IPS DF 4.7 (cell line): ENCODE data around the gene TMEM45A.
A peak's percentile ranks its signal among the peaks of the same experiment; 100 is the strongest.
"Not testable (repeated sequence)": the region's sequence is repeated elsewhere in the genome, so short reads cannot be mapped to it uniquely, and the experiment has no call there.

ENCODE experiments used
- DNase-seq: peaks from one replicate; pipeline ENCODE4 v3.0.0-alpha.2; 2013; ENCODE audit warnings: low spot score; ENCODE audit errors: extremely low read depth

Gene TMEM45A

GRCh38 chr3:100570811-100571210 lies 78.4 kb downstream of the TMEM45A start:
- no peak for DNase-seq

DNA sequence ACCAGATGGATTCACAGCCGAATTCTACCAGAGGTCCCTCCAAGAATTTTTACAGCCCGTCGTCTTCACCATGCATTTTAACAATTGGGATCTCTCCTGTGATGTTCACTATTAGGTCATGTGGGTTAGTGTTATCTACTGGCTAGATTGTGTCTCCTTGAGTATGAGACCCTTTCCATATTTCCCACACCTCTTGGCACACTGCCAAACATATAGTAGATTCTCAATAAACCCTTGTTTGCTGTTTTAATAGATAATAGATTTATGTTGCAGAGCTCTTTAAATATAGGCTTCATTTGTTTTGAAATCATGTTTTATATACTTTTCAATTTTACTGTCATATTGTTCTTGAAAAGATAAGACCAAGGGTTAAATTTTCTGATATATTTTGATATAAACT lies 82.1 kb downstream of the TMEM45A start:
- no peak for DNase-seq

DNA sequence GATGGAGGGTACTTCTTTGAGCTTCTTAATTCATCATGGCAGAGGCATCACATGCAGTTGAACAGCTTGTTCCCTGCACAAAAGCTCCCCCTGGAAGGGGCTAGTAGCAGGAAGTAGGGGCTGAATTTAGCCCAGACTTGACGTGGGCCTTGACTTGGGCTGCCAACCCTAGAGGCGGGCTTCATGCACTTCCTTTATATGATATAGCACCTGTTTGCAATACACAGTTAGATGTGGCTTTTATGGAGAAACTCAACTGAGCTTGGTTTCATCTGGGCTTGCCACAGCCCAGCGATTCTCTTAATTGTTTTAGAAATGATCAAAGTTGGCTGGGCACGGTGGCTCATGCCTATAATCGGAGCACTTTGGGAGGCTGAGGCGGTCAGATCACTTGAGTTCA lies 83.3 kb downstream of the TMEM45A start:
- no peak for DNase-seq

DNA sequence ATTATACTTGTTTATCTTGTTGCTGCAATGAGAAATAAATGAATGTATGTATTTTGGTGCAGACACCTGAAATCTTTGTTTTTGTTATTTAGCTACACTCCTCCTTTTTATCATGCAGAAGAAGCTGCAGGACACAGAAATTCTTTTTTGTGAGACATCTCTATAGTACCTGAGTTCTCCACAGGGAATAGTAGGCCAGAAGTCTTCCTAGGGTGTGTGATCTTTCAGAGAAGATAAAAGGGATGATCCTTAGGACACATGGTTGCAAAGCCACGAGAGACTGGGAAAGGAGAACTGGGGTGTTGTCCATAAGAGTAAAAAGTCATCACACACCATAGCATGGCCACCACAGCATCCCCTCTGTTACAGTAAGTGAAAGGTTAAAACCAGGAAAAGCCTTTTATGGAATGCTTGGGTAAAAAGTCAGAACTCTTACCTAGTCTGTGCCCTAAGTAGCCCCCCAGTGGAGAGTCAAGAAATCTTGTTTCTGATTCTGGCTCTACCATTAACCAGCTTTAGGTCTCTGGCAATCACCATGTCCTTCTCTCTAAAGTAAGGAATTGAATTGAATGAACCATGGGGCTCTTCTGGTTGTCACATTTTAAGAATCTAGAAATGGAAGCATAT lies 85.1 kb downstream of the TMEM45A start:
- DNase-seq: no peak

DNA sequence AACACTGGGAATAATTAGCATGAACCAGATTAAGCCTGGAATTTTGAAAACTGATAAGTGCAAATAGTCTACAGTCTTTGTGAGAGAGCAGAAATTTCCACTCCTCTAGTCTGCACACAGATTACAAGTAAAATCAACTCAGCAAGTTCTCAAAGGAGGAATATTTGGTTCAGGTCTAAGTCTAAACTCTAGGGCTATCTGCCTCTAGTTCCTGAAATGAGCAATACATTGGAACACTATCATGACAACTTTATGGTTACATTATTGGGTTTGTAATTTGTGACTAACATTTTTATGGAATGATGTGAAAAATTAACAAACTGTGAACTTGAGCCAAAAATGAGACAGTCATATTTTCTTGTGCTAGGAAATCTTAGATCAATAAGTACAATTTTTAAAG lies 86.2 kb downstream of the TMEM45A start:
- no peak for DNase-seq

DNA sequence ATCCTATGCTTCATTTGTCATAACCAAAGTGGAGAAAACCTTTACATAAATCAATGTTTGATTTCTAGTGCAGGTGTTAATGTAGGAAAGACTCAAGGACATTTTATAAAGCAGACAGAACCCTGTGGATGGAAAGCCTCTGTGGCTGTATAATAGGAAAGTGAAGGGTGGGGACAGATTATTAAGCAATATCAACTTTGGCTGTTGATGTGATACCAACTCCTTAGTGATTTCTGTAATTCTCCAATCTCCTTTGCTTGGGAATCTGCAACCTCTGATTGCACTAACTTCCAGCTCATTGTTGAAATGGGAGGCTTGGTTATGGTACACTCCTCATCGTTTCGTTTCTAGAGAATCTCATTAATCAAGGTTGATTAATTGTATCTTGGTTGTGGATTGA lies 87.7 kb downstream of the TMEM45A start:
- no peak for DNase-seq

DNA sequence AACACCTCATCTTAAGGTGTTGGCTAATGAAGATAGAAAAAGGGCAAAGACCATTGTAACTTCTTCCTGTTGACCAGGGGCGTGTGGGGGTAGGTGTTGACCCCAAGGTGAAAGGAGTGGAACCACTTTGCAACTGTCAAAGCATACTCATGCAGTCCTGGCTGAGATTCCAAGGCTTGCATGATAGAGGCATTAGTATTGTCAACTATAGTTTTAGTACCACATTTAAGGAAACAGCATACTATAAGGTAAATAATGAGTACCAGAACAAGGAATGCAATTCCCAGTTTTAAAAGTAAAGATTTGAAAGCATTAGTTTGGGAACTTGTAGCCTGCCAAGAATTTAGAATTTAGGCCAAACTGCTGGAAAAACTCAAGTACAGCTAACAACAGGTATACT lies 89.2 kb downstream of the TMEM45A start:
- DNase-seq: no peak

DNA sequence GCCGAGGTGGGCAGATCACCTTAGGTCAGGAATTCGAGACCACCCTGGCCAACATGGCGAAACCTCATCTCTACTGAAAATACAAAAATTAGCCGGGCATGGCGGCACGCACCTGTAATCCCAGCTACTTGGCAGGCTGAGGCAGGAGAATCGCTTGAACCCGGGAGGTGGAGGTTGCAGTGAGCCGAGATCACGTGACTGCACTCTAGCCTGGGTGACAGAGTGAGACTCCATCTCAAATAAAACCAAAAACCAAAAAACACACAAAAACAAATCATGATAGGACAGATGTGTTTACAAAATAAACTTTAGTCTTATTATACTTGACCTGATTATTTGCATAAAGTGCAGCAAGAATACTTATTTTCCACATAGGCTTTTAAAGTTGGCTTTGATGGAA lies 89.7 kb downstream of the TMEM45A start:
- DNase-seq: not testable (repeated sequence)

DNA sequence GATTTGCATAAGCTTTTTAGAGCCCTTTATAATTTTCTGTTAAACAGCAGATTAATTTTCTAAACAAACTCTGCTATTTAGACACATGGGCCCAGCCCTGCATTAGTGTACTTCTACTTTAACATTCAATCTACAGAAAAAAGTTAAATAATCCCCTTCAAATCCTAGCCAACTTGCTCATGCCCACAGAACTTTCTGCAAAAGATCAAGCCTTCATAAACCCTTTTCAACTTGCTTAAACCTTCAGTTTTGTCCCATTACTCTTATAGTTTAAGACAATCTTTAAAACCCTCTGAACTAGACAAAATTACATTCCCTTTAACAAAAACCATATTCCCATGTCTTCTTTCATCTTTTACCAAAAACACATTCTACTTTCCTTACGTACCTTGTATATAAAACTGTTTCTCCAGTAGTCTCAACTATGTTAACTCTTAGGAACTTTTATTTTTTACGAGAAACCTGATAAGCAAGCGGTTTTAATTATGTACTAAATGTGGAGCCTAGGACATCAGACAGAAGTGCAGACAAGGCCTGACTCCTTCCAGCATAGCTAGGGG lies 91.8 kb downstream of the TMEM45A start:
- no peak for DNase-seq

- no peak for DNase-seq
Observed at GRCh38 chr3:100586832-100587231, 94.4 kb downstream of the TMEM45A start.

- no peak for DNase-seq
Observed at GRCh38 chr3:100588251-100588650, 95.8 kb downstream of the TMEM45A start.

- DNase-seq: peak; percentile 62
Observed at GRCh38 chr3:100590114-100590839, 97.9 kb downstream of the TMEM45A start.

DNA sequence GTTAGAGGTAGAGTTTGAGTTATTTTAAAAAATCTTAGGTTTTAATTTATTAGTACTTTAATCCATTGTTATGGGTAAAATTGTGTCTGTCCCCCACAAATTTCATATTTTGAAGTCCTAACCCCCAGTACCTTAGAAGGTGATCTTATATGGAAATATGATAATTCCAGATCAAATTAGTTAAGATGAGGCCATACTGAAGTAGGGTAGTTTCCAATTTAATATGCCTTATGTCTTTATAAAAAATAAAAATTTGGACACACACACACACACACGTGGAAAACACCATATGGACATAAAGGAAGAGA lies 98.4 kb downstream of the TMEM45A start:
- no peak for DNase-seq

- DNase-seq: no peak
Observed at GRCh38 chr3:100591411-100591810, 99.0 kb downstream of the TMEM45A start.

GRCh38 chr3:100600181-100601042 lies 108.0 kb downstream of the TMEM45A start:
- no peak for DNase-seq

GRCh38 chr3:100602506-100603444 lies 110.4 kb downstream of the TMEM45A start:
- peak; percentile 56 for DNase-seq

DNA sequence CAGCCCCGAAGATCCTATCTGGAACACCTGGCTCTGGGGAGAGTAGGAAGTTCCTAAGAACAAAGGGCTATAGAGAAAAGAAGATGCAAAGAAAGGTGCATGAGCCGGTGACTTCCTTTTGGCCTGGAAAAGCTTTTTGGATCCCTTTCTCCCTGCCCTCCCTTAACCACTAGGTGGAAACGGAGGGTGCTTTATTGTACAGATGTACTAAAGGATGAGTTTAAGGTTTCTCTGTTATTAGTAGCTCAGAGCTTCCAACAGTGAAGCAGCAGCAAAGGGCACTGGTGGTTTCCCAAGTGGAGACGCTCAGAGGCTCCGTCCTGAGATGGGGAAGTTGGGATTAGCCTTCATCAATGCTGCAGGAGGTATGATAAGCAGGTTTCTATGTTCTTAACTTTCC lies 111.0 kb downstream of the TMEM45A start:
- peak; percentile 22 for DNase-seq

DNA sequence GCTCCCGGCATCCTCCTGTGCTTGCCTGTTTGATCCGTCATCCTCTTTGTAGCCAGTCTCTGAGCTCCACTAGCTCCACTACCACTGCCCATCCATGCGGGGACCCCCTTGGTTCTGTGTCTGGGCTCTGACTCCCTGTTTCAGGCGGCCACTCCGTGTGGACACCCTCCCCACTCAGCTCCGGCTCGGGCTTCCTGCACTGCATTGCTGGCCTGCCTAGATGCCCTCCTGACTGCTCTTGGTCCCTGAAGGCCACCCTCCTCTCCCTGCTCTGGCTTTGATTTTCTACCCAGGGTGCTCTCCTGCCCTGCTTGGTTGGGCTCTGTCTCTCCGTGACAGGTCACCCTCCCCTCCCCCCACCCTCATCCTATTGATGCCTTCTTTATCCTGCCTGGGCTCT lies 112.9 kb downstream of the TMEM45A start:
- no peak for DNase-seq

DNA sequence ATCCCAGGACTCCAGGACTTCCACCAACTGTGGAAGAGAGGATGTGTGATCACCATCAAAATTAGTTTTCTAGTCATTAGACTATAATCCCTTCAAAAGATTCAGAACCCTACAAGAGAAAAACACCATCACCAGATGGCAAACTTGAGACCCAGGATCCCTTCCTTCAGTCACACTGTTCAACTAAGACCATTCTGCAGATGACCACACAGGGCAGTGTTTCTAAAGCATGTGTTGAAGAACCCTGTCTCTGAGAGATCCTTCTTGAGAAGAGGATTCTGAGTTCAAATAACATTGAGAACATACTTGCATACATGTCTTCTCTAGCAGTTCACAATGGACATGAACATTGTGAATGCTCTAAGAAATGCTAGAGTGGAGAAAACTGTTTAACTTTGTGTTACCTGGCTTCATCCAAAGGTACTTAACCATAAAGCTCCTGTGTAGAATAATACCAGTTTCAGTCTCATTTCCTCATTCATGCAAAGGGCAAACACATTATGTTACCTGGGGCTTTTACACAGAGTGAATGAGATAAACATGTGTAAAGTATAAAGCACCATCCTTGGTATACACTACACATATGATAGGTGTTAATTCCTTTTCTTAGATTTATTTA lies 114.6 kb downstream of the TMEM45A start:
- DNase-seq: no peak

DNA sequence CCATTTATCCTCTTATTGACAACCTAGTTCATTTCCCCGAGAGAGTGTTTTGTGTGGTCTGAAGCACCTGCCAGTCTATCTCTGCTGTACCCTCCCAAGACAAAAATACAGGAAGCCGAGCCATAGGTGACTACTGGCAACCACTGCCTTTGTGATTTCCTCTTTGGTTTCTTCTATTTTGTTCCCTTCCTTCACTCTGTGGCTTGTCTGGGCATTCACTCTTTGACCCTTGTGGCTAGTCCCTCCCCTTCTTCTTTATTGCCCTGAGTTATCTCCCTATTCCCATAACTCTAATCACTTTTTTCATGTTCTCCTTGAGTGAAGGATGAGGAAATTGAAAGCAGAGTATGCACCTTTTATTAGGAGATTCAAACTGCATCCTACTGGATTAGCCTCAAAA lies 116.9 kb downstream of the TMEM45A start, which contains the start of gene ADGRG7:
TSS of gene ADGRG7 (plus strand) at position 297 of the 400 bp plus-strand sequence. CDS start 256 bp downstream, outside the sequence.
- DNase-seq: no peak
